ENCODE measurements around the gene CCL14. TPM values are rescaled to one million over a fixed set of nuclear protein-coding genes. Genes with fewer than 3 reads are reported as not detected.
A peak's percentile ranks its signal among the peaks of the same experiment; 100 is the strongest.

CCL14 gene
- total RNA-seq, 4 donors from 2014 or later, result 4.2 to 19.5 (median 6.8) TPM

GRCh38 chr17:35981246-35981645, 5.3 kb downstream of the CCL14 start, which contains the start of gene CCL16:
Gene CCL16 (minus strand): TSS chr17:35981497. CDS start chr17:35981420, 77 bp downstream.
- no peak within 1 kb of the TSS for H3K4me3 ChIP-seq
- TF ChIP-seq CTCF (IDR thresholded peaks at IDR 0.05) (no peak), POLR2AphosphoS5 (IDR thresholded peaks at IDR 0.05) (no peak), EP300 (IDR thresholded peaks at IDR 0.05; ENCODE audit: low read depth) (no peak), POLR2A (IDR thresholded peaks at IDR 0.05) (no peak)
- peaks cover 0 to 5% (median under 1%) of the 10 kb centered on the region in 4 donors for H3K4me1 ChIP-seq
- H3K27ac ChIP-seq, result no peak within 1 kb of the TSS
- no peaks in the 10 kb centered on the region for H3K27me3 ChIP-seq
- WGBS, 2 donors (ENCODE audit: low coverage in 1 of 2), result 80 to 91% methylated on average over 1 to 12 of the region's 12 CpGs
- intact Hi-C loops (cut with DNase I; ENCODE audit: low total_unique reads), result loop anchor here (5.0 to 10.0 kb wide), 2 partner anchors 164 to 236 kb away; no protein-coding TSS in a partner anchor
- in situ Hi-C loops (cut with MboI; ENCODE audit: low pct_ligation_motif_present in 1 of 4, low pct_unique_long_range_greater_than_20kb in 1 of 4, low sequenced_read_pairs in 3 of 4), result no loop called here
- H3K9me3 ChIP-seq, result no peaks in the 10 kb centered on the region
- H3K36me3 ChIP-seq, result no peaks in the 10 kb centered on the region
- DNase-seq, result no peak

DNA sequence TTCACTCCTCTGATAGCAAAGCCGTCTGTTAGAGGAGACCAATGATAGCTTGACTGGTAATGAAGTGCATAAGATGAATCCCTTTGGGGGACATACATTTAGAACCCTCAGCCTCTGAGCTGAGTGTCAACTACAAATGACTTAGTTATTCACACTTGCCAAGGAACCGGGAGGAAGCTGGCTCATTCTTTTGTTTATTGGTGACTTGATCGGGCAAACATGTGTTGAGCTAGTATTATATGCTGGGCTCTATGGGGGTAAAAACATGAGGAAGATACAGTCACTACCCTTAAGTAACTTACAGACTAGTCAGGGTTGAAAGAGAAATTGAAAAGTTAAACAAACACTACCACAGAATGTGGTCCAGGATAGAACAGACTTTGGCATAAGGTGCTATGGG, 8.2 kb downstream of the CCL14 start:
- Histone ChIP-seq H3K4me3 (no peak overlapping the region), H3K36me3 (no peaks in the 10 kb centered on the region), H3K27ac (no peak overlapping the region), H3K4me1 (peaks cover 2 to 15% (median 9%) of the 10 kb centered on the region in 4 donors), H3K27me3 (no peaks in the 10 kb centered on the region), H3K9me3 (no peaks in the 10 kb centered on the region)
- 67 to 81% methylated on average over 2 to 3 of the region's 3 CpGs for WGBS, 2 donors (ENCODE audit: low coverage in 1 of 2)
- no peak for DNase-seq
- no peak for TF ChIP-seq CTCF (IDR thresholded peaks at IDR 0.05)
- TF ChIP-seq POLR2A (IDR thresholded peaks at IDR 0.05), result no peak
- no peak for TF ChIP-seq POLR2AphosphoS5 (IDR thresholded peaks at IDR 0.05)
- no peak for TF ChIP-seq EP300 (IDR thresholded peaks at IDR 0.05; ENCODE audit: low read depth)
- in situ Hi-C loops (cut with MboI; ENCODE audit: low pct_ligation_motif_present in 1 of 4, low pct_unique_long_range_greater_than_20kb in 1 of 4, low sequenced_read_pairs in 3 of 4), result loop anchor here in 2 of 4 donors (10.0 kb wide), 1 partner anchor 166 kb away; no protein-coding TSS in a partner anchor
- intact Hi-C loops (cut with DNase I; ENCODE audit: low total_unique reads), result no loop called here

- TF ChIP-seq CTCF (IDR thresholded peaks at IDR 0.05), result no peak
- TF ChIP-seq POLR2A (IDR thresholded peaks at IDR 0.05), result no peak
- Histone ChIP-seq H3K27me3 (no peaks in the 10 kb centered on the region), H3K36me3 (no peaks in the 10 kb centered on the region), H3K4me1 (peaks cover 2 to 23% (median 14%) of the 10 kb centered on the region in 4 donors), H3K9me3 (no peaks in the 10 kb centered on the region), H3K4me3 (no peak overlapping the region), H3K27ac (no peak overlapping the region)
- intact Hi-C loops (cut with DNase I; ENCODE audit: low total_unique reads) (no loop called here), in situ Hi-C loops (cut with MboI; ENCODE audit: low pct_ligation_motif_present in 1 of 4, low pct_unique_long_range_greater_than_20kb in 1 of 4, low sequenced_read_pairs in 3 of 4) (loop anchor here in 2 of 4 donors (10.0 kb wide), 1 partner anchor 167 kb away; no protein-coding TSS in a partner anchor)
- WGBS, 2 donors (ENCODE audit: low coverage in 1 of 2), result 86% methylated on average over 7 of the region's 7 CpGs; no CpG with 5 or more reads in 1 of the 2 donors
- no peak for DNase-seq
Observed at GRCh38 chr17:35977509-35977908, 9.0 kb downstream of the CCL14 start.

- TF ChIP-seq EP300 (IDR thresholded peaks at IDR 0.05; ENCODE audit: low read depth) (no peak), POLR2AphosphoS5 (IDR thresholded peaks at IDR 0.05) (no peak), CTCF (IDR thresholded peaks at IDR 0.05) (no peak), POLR2A (IDR thresholded peaks at IDR 0.05) (no peak)
- peaks cover 2 to 26% (median 18%) of the 10 kb centered on the region in 4 donors for H3K4me1 ChIP-seq
- peak overlapping the region in 3 of 4 donors; percentile 1 to 47 (median 29) for H3K27ac ChIP-seq
- H3K4me3 ChIP-seq, result no peak overlapping the region
- no peaks in the 10 kb centered on the region for H3K27me3 ChIP-seq
- H3K9me3 ChIP-seq, result no peaks in the 10 kb centered on the region
- WGBS, 2 donors (ENCODE audit: low coverage in 1 of 2), result 31 to 50% methylated on average over 5 to 10 of the region's 10 CpGs
- H3K36me3 ChIP-seq, result no peaks in the 10 kb centered on the region
- no peak for DNase-seq
- in situ Hi-C loops (cut with MboI; ENCODE audit: low pct_ligation_motif_present in 1 of 4, low pct_unique_long_range_greater_than_20kb in 1 of 4, low sequenced_read_pairs in 3 of 4) (loop anchor here in 3 of 4 donors (5.0 to 25.0 kb wide), 3 partner anchors 169 to 514 kb away; partner anchors contain the start of gene ZNHIT3 (in 2 of the 3)), intact Hi-C loops (cut with DNase I; ENCODE audit: low total_unique reads) (loop anchor here (5.0 kb wide), 1 partner anchor 509 kb away; no protein-coding TSS in a partner anchor)
Observed at GRCh38 chr17:35973333-35974260, 12.9 kb downstream of the CCL14 start.
